NCI-H774 (cell line): Measurements from ENCODE around the gene ADIRF.
"Not testable (repeated sequence)": the region's sequence is repeated elsewhere in the genome, so short reads cannot be mapped to it uniquely, and the experiment has no call there.

ENCODE experiments used
- DNase-seq: peaks from one replicate; lab custom pipeline; 2025; lab: John Stamatoyannopoulos, UW

The ADIRF gene

DNA sequence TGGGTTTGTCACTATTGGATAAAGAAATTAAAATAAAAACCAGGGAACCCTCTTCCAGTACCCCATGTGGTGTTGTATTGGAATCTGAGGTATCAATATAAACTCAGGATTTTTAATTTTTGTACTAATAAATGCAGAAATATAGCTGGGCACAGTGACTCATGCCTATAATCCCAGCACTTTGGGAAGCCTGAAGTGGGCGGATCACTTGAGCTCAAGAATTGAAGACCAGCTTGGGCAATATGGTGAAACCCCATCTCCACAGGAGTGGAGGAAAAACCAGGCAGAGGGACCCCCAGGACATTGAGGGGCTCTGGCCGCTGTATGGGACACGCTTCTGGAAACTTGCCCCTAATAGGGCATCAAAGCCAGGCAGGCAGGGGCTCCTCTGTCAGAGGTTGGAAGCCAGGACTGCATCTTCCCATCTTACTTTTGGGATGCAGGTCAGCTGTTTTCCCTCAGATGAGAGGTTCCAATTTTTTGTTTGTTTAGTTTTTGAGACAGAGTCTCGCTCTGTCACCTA is 11.1 kb downstream of the ADIRF start:
- no peak for DNase-seq

GRCh38 chr10:86979977-86980448 is 11.7 kb downstream of the ADIRF start:
- no peak for DNase-seq

DNA sequence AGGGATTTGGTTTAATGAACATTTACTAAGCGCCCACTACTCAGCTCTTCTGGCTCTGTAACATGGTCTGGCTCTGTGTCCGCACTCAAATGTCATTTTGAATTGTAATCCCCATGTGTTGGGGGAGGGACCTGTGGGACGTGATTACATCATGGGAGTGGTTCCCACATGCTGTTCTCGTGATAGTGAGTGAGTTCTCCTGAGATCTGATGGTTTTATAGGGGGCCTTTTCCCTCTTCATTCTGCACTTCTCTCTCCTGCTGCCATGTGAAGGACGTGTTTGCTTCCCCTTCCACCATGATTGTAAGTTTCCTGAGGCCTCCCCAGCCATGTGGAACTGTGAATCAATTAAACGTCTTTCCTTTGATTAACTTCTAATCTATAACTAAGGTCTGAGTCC is 12.7 kb downstream of the ADIRF start:
- not testable (repeated sequence) for DNase-seq

GRCh38 chr10:86981716-86982115 is 13.4 kb downstream of the ADIRF start:
- DNase-seq: no peak

- DNase-seq: not testable (repeated sequence)
Measured at GRCh38 chr10:86984498-86984897, 16.2 kb downstream of the ADIRF start.

- no peak for DNase-seq
Measured at GRCh38 chr10:86988520-86988919, 20.2 kb downstream of the ADIRF start.

GRCh38 chr10:86991362-86991761 is 23.1 kb downstream of the ADIRF start:
- DNase-seq: not testable (repeated sequence)

- no peak for DNase-seq
Measured at GRCh38 chr10:86992456-86992855, 24.2 kb downstream of the ADIRF start.

DNA sequence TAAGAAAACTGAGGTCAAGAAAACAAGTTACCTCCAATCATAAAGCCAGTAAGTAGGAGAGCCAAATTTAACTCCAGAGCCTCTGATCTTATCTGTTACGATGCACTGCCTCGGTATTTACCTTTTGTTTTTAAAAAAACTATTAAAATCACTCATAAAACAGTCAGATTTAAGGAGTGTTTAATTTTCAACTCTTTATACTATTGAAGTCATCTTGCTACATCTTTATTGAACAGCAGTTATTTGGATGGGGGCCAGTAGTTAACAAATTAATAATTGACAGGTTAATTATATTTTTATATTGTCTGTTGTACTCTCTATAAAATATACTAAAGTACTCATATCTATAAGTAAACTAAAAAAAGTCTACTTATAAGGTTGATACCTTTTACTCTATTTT is 24.6 kb downstream of the ADIRF start:
- no peak for DNase-seq

DNA sequence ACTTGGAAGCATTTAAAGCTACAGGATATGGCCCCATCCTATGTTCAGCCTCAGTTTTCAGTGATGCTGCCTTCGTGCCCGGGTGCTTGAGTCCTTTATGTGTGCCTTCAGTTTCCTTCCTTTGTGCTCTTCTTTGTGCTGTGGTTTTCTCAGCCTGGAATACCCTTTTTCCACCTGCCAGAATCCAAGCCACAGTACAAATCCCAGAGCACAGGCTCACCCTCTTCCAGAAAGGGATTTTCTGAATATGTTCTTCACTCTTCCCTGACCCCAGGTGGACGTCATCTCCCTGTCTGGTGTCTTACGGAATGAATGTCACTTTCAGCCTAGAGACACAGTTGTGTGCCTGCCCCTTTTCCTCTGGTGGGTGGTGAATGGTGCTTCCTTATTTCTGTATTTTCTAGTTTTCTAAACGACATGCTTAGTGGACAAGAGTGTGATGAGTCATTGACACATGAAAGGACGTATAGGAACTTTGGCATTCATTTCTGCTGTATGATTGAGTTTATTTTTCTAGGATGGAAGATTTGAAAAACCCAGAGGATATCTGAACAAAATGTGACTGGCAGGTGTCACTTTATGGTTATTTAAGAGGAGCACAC is 31.6 kb downstream of the ADIRF start:
- DNase-seq: not testable (repeated sequence)

- no peak for DNase-seq
Measured at GRCh38 chr10:87000491-87000890, 32.2 kb downstream of the ADIRF start.

DNA sequence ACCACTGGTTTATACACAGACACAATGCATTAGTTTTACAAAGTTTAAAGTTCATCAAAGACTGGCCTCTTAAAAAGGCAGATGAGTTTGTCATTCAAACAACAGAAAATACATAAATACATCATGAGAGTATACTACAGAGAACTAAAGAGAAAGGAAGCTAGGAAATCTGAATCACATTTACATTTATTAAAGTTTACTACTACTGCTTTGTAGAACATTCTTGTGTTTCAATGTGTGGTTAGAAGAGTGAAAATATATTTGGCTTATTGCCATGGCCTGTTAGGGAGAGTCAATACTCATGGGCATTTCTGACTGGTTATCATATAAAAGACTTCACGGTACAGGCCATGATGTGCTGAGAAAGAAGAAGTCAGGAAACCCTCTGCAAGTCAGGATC is 38.8 kb downstream of the ADIRF start:
- DNase-seq: not testable (repeated sequence)

DNA sequence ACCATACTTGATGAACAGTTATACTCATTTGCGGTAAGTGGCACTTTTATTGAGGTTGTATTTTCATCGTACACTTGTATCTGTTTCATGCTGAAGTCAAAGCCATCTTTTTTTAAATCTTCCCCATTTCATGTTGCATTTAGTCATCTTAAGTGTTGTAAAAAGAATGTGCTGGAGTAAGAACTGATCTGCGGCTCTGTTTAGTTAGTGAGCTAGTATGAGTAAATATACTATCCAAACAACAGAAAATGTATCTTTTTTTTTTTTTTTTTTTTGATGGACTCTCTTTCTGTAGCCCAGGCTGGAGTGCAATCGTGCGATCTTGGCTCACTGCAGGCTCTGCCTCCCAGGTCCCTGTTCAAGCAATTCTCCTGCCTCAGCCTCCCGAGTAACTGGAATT is 39.4 kb downstream of the ADIRF start:
- not testable (repeated sequence) for DNase-seq

GRCh38 chr10:87008303-87008702 is 40.0 kb downstream of the ADIRF start:
- not testable (repeated sequence) for DNase-seq

- not testable (repeated sequence) for DNase-seq
Measured at GRCh38 chr10:87009134-87009696, 40.9 kb downstream of the ADIRF start.

- not testable (repeated sequence) for DNase-seq
Measured at GRCh38 chr10:87013528-87013927, 45.2 kb downstream of the ADIRF start.

- not testable (repeated sequence) for DNase-seq
Measured at GRCh38 chr10:87014986-87015716, 46.9 kb downstream of the ADIRF start.

DNA sequence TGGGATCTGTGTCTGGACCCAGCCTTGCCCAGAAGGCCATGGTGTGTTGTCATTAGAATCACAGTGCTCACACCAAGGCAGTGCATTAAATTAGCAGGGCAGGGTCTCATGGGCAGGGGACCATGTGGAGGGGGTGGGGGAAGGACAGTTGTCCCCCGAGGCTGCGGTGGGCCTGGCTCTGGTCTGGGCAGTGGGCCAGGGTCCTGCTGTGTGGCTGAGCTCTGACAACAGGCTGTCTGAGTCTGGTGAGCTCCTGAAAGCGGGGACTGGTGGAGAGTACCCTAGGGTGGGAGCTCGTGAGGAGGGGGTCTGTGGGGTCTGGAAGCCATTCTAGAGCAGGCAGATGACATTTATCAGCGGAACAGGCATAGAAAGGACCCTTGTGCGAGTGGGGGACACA is 49.8 kb downstream of the ADIRF start:
- DNase-seq: not testable (repeated sequence)

DNA sequence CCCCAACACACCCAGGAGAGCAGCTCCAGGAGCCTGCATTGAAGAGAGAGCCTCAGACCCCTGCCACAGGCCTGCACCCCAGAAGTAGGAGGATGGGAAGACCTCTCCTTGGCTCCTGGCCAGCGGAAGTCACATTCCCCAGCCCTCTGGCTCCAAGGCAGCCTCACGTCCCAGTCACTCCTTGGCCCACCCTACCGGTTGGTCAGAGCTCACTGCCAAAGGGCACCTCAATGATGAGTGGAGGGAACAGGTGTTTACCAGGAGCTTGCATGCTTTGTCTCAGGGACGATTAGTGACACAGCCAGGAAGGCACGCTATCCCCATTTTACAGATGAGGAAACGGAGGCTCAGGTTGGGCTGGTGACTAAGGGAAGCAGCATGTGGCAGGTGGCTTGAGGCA is 50.8 kb downstream of the ADIRF start:
- DNase-seq: not testable (repeated sequence)

DNA sequence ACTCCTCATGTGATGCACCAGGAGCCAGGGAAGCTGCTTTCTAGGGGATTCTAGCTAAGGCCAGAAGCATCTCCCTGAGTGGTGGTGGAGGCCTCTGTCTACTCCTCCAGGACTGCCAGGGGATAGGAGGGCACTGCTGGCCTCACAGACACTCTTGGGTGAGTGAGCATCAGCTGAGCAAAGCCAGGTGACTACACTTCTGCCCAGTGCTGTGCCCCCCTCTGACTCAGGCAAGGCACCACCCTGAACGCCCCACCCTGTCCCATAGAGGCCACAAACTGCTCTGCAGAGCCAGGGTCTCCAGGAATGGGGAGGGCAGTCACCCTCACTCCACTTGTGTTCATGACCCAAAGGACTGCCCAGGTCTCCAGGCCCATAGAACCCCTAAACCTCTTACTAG is 51.2 kb downstream of the ADIRF start:
- not testable (repeated sequence) for DNase-seq

GRCh38 chr10:87020056-87020455 is 51.8 kb downstream of the ADIRF start, which contains the start of gene FAM25A:
Gene FAM25A, plus strand, starts transcription at chr10:87020294. Its CDS starts 31 bp downstream, at chr10:87020325.
- not testable (repeated sequence) for DNase-seq
